CD14-positive monocyte (primary cell): ENCODE data around the gene RPE. TPM values are rescaled to one million over a fixed set of nuclear protein-coding genes. Genes with fewer than 3 reads are reported as not detected.

Source experiments
- DNase-seq, 3 donors: peaks; one replicate each; pipeline ENCODE4 v3.0.0-alpha.2; 2011 to 2022
- H2AFZ ChIP-seq: 2 replicates; pipeline ENCODE4 v1.6.0; 2012; ENCODE audit warnings: mild to moderate bottlenecking, low read depth, low read length, inconsistent platforms; ENCODE audit not compliant: insufficient read depth, poor library complexity, severe bottlenecking
- H3K27ac ChIP-seq, 2 donors: 1 replicate in 1 of 2; 2 replicates in 1 of 2; pipeline ENCODE4 v1.5.1; 2012 to 2013; ENCODE audit warnings: low read length in 2 of 2, control low read depth in 1 of 2, inconsistent platforms in 1 of 2, low read depth in 1 of 2, mild to moderate bottlenecking in 1 of 2
- H3K27me3 ChIP-seq, 2 donors: one replicate each; pipeline versions ENCODE4 v1.6.0 to v1.6.1; 2011 to 2013; ENCODE audit warnings: low read length in 2 of 2; ENCODE audit not compliant: control insufficient read depth in 2 of 2, insufficient read depth in 2 of 2
- H3K36me3 ChIP-seq, 2 donors: replicated peaks in 1 of 2; 1 replicate in 1 of 2; 2 replicates in 1 of 2; pipeline versions ENCODE4 v1.5.1 to v1.6.1; 2012 to 2013; ENCODE audit warnings: low read length in 2 of 2, control low read depth in 1 of 2, inconsistent platforms in 1 of 2, mild to moderate bottlenecking in 1 of 2; ENCODE audit not compliant: insufficient read depth in 2 of 2, control insufficient read depth in 1 of 2
- H3K4me1 ChIP-seq, 2 donors: 1 replicate in 1 of 2; 2 replicates in 1 of 2; pipeline versions ENCODE4 v1.5.1 to v1.6.1; 2012 to 2013; ENCODE audit warnings: low read length in 2 of 2, control low read depth in 1 of 2, inconsistent platforms in 1 of 2, mild to moderate bottlenecking in 1 of 2, moderate library complexity in 1 of 2; ENCODE audit not compliant: insufficient read depth in 2 of 2, control insufficient read depth in 1 of 2
- H3K4me2 ChIP-seq: replicated peaks from 2 replicates; pipeline ENCODE3; 2012; ENCODE audit warnings: low read length, moderate library complexity, mild to moderate bottlenecking; ENCODE audit not compliant: poor library complexity, severe bottlenecking; ENCODE audit errors: extremely low read depth
- H3K4me3 ChIP-seq, 3 experiments: fragments of 200-600 bp in 1 of 3; sonication (generic) in 1 of 3; replicated peaks in 1 of 3; 1 replicate in 2 of 3; 2 replicates in 1 of 3; pipeline ENCODE4 v1.5.1; 2011 to 2013; ENCODE audit warnings: low read length in 3 of 3, mild to moderate bottlenecking in 3 of 3, control low read depth in 2 of 3, low read depth in 2 of 3, inconsistent platforms in 1 of 3, moderate library complexity in 1 of 3
- H3K79me2 ChIP-seq: 2 replicates; pipeline ENCODE4 v1.6.0; 2012; ENCODE audit warnings: mild to moderate bottlenecking, control low read depth, inconsistent platforms, low read length, moderate library complexity; ENCODE audit not compliant: insufficient read depth
- H3K9ac ChIP-seq: 2 replicates; pipeline ENCODE4 v1.6.0; 2017; ENCODE audit warnings: low read length, mild to moderate bottlenecking; ENCODE audit not compliant: insufficient read depth, poor library complexity, severe bottlenecking
- H3K9me3 ChIP-seq, 2 donors: replicated peaks in 1 of 2; 1 replicate in 1 of 2; 2 replicates in 1 of 2; pipeline versions ENCODE4 v1.5.1 to v1.6.1; 2012 to 2013; ENCODE audit warnings: low read length in 2 of 2, control low read depth in 1 of 2; ENCODE audit not compliant: control insufficient read depth in 1 of 2, insufficient read depth in 1 of 2
- H4K20me1 ChIP-seq: 2 replicates; pipeline ENCODE4 v1.6.0; 2012; ENCODE audit warnings: mild to moderate bottlenecking, low read length, control low read depth, moderate library complexity; ENCODE audit not compliant: insufficient read depth
- H3K27ac Mint-ChIP-seq, 7 donors: one replicate each; pipeline ENCODE4 v1.8.0; 2020; ENCODE audit warnings: mild to moderate bottlenecking in 7 of 7, mixed read lengths in 7 of 7, moderate library complexity in 6 of 7, inconsistent platforms in 2 of 7
- H3K27me3 Mint-ChIP-seq, 3 donors: one replicate each; pipeline ENCODE4 v1.8.0; 2021 to 2022; ENCODE audit warnings: low read depth in 3 of 3, mild to moderate bottlenecking in 3 of 3, mixed read lengths in 3 of 3, moderate library complexity in 3 of 3, inconsistent platforms in 1 of 3
- H3K36me3 Mint-ChIP-seq, 2 donors: one replicate each; pipeline ENCODE4 v1.8.0; 2020; ENCODE audit warnings: mixed read lengths in 2 of 2, inconsistent platforms in 1 of 2, mild to moderate bottlenecking in 1 of 2
- H3K4me1 Mint-ChIP-seq: one replicate; pipeline ENCODE4 v1.8.0; 2020; ENCODE audit warnings: mild to moderate bottlenecking, mixed read lengths
- H3K4me3 Mint-ChIP-seq, 2 donors: one replicate each; pipeline ENCODE4 v1.8.0; 2020; ENCODE audit warnings: mild to moderate bottlenecking in 2 of 2, mixed read lengths in 2 of 2, moderate library complexity in 1 of 2
- H3K9me3 Mint-ChIP-seq, 7 donors: one replicate each; pipeline ENCODE4 v1.8.0; 2020 to 2022; ENCODE audit warnings: mixed read lengths in 7 of 7, mild to moderate bottlenecking in 6 of 7, moderate library complexity in 6 of 7, inconsistent platforms in 2 of 7
- WGBS: methylation state at CpG from one replicate; pipeline ENCODE4 v1.1.5; 2013; ENCODE audit warnings: missing lambda C conversion rate; ENCODE audit not compliant: insufficient coverage; 5-methylcytosine and 5-hydroxymethylcytosine counted together
- intact Hi-C, 2 donors: fragments of 100-400 bp; cut with micrococcal nuclease; formaldehyde crosslinking; loops; one replicate each; pipeline versions ENCODE4 v1.15.0 to v1.15.1; 2023
- polyA plus RNA-seq, 3 donors: library from polyadenylated mRNA; depleted of rRNA in 1 of 3; unstranded in 2 of 3; stranded (reverse) in 1 of 3; fragments of 300-500 nt in 2 of 3; fragments of >200 nt in 1 of 3; fragmentation: Illumina TruSeq in 2 of 3; gene quantifications; 1 replicate in 2 of 3; 2 replicates in 1 of 3; pipeline ENCODE4 v1.2.3, GENCODE V29; 2012 to 2021
- TF ChIP-seq, protein P1 (sequence below): fragments of 200-600 bp; IDR thresholded peaks from one replicate; pipeline ENCODE4 v1.8.0; 2022; ENCODE audit warnings: antibody characterized with exemption, mild to moderate bottlenecking

The RPE gene
- polyA plus RNA-seq, 3 donors: 32.3 to 38.1 (median 33.8) TPM

GRCh38 chr2:210038078-210038477, 35.6 kb downstream of the RPE start:
- intact Hi-C loops: no loop called here
- H3K4me3 ChIP-seq: no peak overlapping the region
- H3K9ac ChIP-seq: no peak overlapping the region
- no peak overlapping the region for H2AFZ ChIP-seq
- Mint-ChIP-seq H3K4me3 (no peak overlapping the region), H3K27ac (no peak overlapping the region), H3K36me3 (peaks cover 23 to 24% of the 10 kb centered on the region in 2 donors), H3K27me3 (no peaks in the 10 kb centered on the region), H3K9me3 (no peaks in the 10 kb centered on the region), H3K4me1 (no peaks in the 10 kb centered on the region)
- H3K36me3 ChIP-seq: peaks cover 8 to 47% of the 10 kb centered on the region in 2 donors
- H3K9me3 ChIP-seq: no peaks in the 10 kb centered on the region
- no peak for DNase-seq
- TF ChIP-seq, protein P1, sequence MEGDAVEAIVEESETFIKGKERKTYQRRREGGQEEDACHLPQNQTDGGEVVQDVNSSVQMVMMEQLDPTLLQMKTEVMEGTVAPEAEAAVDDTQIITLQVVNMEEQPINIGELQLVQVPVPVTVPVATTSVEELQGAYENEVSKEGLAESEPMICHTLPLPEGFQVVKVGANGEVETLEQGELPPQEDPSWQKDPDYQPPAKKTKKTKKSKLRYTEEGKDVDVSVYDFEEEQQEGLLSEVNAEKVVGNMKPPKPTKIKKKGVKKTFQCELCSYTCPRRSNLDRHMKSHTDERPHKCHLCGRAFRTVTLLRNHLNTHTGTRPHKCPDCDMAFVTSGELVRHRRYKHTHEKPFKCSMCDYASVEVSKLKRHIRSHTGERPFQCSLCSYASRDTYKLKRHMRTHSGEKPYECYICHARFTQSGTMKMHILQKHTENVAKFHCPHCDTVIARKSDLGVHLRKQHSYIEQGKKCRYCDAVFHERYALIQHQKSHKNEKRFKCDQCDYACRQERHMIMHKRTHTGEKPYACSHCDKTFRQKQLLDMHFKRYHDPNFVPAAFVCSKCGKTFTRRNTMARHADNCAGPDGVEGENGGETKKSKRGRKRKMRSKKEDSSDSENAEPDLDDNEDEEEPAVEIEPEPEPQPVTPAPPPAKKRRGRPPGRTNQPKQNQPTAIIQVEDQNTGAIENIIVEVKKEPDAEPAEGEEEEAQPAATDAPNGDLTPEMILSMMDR: no peak
- no CpG with 5 or more reads among the region's 3 CpGs for WGBS
- H3K27ac ChIP-seq: no peak overlapping the region
- no peaks in the 10 kb centered on the region for H3K79me2 ChIP-seq
- no peak overlapping the region for H3K4me2 ChIP-seq
- no peaks in the 10 kb centered on the region for H3K27me3 ChIP-seq
- no peaks in the 10 kb centered on the region for H4K20me1 ChIP-seq
- no peaks in the 10 kb centered on the region for H3K4me1 ChIP-seq

GRCh38 chr2:210046851-210047500, 44.5 kb downstream of the RPE start:
- Histone ChIP-seq H3K9me3 (no peaks in the 10 kb centered on the region), H3K4me2 (no peak overlapping the region), H3K4me1 (peaks cover 5 to 10% of the 10 kb centered on the region in 2 donors), H4K20me1 (no peaks in the 10 kb centered on the region), H3K27ac (peak overlapping the region; percentile 8 to 63), H3K4me3 (no peak overlapping the region), H3K36me3 (peaks cover 4 to 27% of the 10 kb centered on the region in 2 donors), H3K9ac (no peak overlapping the region), H2AFZ (no peak overlapping the region), H3K79me2 (no peaks in the 10 kb centered on the region), H3K27me3 (no peaks in the 10 kb centered on the region)
- intact Hi-C loops: no loop called here
- Mint-ChIP-seq H3K4me1 (peaks cover 9% of the 10 kb centered on the region), H3K4me3 (no peak overlapping the region), H3K9me3 (peaks cover 0 to 2% (median 0%) of the 10 kb centered on the region in 7 donors), H3K27me3 (no peaks in the 10 kb centered on the region), H3K27ac (peak overlapping the region in 4 of 7 donors; percentile 19 to 62 (median 46)), H3K36me3 (peaks cover 25 to 29% of the 10 kb centered on the region in 2 donors)
- no CpG with 5 or more reads among the region's 2 CpGs for WGBS
- peak; percentile 3 to 7 (median 3) for DNase-seq
- TF ChIP-seq, protein P1: no peak
